H1 (cell line): ENCODE results near the gene ARHGAP12.

Source experiments
- CTCF ChIP-seq, 3 experiments: IDR thresholded peaks; 1 replicate in 2 of 3; 2 replicates in 1 of 3; pipeline versions ENCODE4 v1.5.1 to v1.6.1; 2011; ENCODE audit warnings: low read length in 3 of 3, mild to moderate bottlenecking in 3 of 3, inconsistent platforms in 2 of 3, low read depth in 1 of 3, moderate library complexity in 1 of 3; ENCODE audit not compliant: insufficient read depth in 1 of 3; ENCODE audit errors: control extremely low read depth in 1 of 3
- POLR2A ChIP-seq, 2 experiments: IDR thresholded peaks; 1 replicate in 1 of 2; 2 replicates in 1 of 2; pipeline ENCODE4 v1.6.1; 2011; ENCODE audit warnings: low read depth in 2 of 2, low read length in 2 of 2, mild to moderate bottlenecking in 2 of 2; ENCODE audit errors: control extremely low read depth in 1 of 2
- POLR2AphosphoS5 ChIP-seq: IDR thresholded peaks from 2 replicates; pipeline ENCODE4 v1.6.1; 2011; ENCODE audit warnings: low read depth, low read length
- RNF2 ChIP-seq: fragments of 200-900, 300-1000 bp; sonication (generic); IDR thresholded peaks from 2 replicates; pipeline ENCODE4 v1.7.1; 2016; ENCODE audit warnings: borderline replicate concordance, low read depth, mild to moderate bottlenecking, antibody characterized with exemption, low read length; ENCODE audit not compliant: poor library complexity, severe bottlenecking; ENCODE audit errors: missing control alignments

- no peak for TF ChIP-seq CTCF (IDR thresholded peaks at IDR 0.05; ENCODE audit: control extremely low read depth in 1 of 3, insufficient read depth in 1 of 3, low read depth in 1 of 3, low read length in 3 of 3)
- TF ChIP-seq POLR2AphosphoS5 = no peak
- no peak for TF ChIP-seq POLR2A (IDR thresholded peaks at IDR 0.05; ENCODE audit: control extremely low read depth in 1 of 2, low read depth in 2 of 2, low read length in 2 of 2)
- no peak for TF ChIP-seq RNF2
Observed at GRCh38 chr10:31958856-31959255, 30.2 kb upstream of the ARHGAP12 start.
